ENCODE measurements around the gene LTBP2.

- TF ChIP-seq EZH2phosphoT487 (IDR thresholded peaks at IDR 0.05; ENCODE audit: low read length) (no peak), EZH2 (optimal IDR thresholded peaks at IDR 0.05; ENCODE audit: low read depth, low read length) (no peak), CTCF (IDR thresholded peaks at IDR 0.05; ENCODE audit: low read length) (no peak)
These were observed 93.8 kb downstream of the LTBP2 start for GRCh38 chr14:74518221-74518620.

Data from MM.1S (cell line).